Neural cell (in vitro differentiated cells): Measurements from ENCODE around the gene ST3GAL3. TPM values are rescaled to one million over a fixed set of nuclear protein-coding genes. Genes with fewer than 3 reads are reported as not detected.

Source experiments
- H2AFZ ChIP-seq: fragments of 200-600, 300-800 bp; sonication (generic), shearing (Covaris generic); 2 replicates; pipeline ENCODE4 v1.6.0; 2014; ENCODE audit warnings: low read depth, mild to moderate bottlenecking, antibody characterized with exemption, low read length, moderate library complexity
- H3F3A ChIP-seq: fragments of 200-600 bp; shearing (Covaris generic); 2 replicates; pipeline ENCODE4 v1.6.1; 2016; ENCODE audit warnings: mild to moderate bottlenecking, moderate library complexity, mixed read lengths, antibody characterized with exemption, low read length; ENCODE audit not compliant: insufficient read depth, poor library complexity, severe bottlenecking
- H3K27ac ChIP-seq: fragments of 200-600, 300-800 bp; sonication (generic), shearing (Covaris generic); 2 replicates; pipeline ENCODE4 v1.5.1; 2014; ENCODE audit warnings: mild to moderate bottlenecking, low read length, moderate library complexity
- H3K27me3 ChIP-seq: fragments of 300-800, 200-600 bp; sonication (generic), shearing (Covaris generic); 2 replicates; pipeline ENCODE4 v1.6.0; 2014; ENCODE audit warnings: mild to moderate bottlenecking, low read depth, low read length, moderate library complexity; ENCODE audit not compliant: insufficient read depth
- H3K36me3 ChIP-seq: fragments of 300-800, 200-600 bp; sonication (generic), shearing (Covaris generic); 2 replicates; pipeline ENCODE4 v1.5.1; 2014; ENCODE audit warnings: mild to moderate bottlenecking, antibody characterized with exemption, low read length, moderate library complexity; ENCODE audit not compliant: insufficient read depth
- H3K4me2 ChIP-seq: fragments of 300-800, 200-600 bp; sonication (generic), shearing (Covaris generic); 2 replicates; pipeline ENCODE4 v1.6.0; 2014; ENCODE audit warnings: mild to moderate bottlenecking, low read length
- H3K4me3 ChIP-seq: fragments of 300-800, 200-600 bp; sonication (generic), shearing (Covaris generic); 2 replicates; pipeline ENCODE4 v1.5.1; 2014; ENCODE audit warnings: mild to moderate bottlenecking, low read length, moderate library complexity
- H3K79me2 ChIP-seq: fragments of 200-600 bp; shearing (Covaris generic); replicated peaks from 2 replicates; pipeline ENCODE4 v1.6.0; 2014; ENCODE audit warnings: mild to moderate bottlenecking, low read length, moderate library complexity; ENCODE audit not compliant: insufficient read depth
- H3K9ac ChIP-seq: fragments of 300-800, 200-600 bp; sonication (generic), shearing (Covaris generic); 2 replicates; pipeline ENCODE4 v1.6.1; 2016; ENCODE audit warnings: mild to moderate bottlenecking, low read length, mixed read lengths
- H3K9me2 ChIP-seq: fragments of 200-600 bp; shearing (Covaris generic); 2 replicates; pipeline ENCODE4 v1.6.1; 2016; ENCODE audit warnings: mild to moderate bottlenecking, low read length, mixed read lengths; ENCODE audit not compliant: insufficient read depth
- H3K9me3 ChIP-seq: fragments of 200-600, 300-800 bp; sonication (generic), shearing (Covaris generic); 2 replicates; pipeline ENCODE4 v1.6.1; 2016; ENCODE audit warnings: mild to moderate bottlenecking, mixed run types, low read length, moderate library complexity, mixed read lengths
- H4K20me1 ChIP-seq: fragments of 200-600 bp; shearing (Covaris generic); 2 replicates; pipeline ENCODE4 v1.6.1; 2016; ENCODE audit warnings: mild to moderate bottlenecking, mixed run types; ENCODE audit not compliant: insufficient read depth
- EP300 ChIP-seq: fragments of 450-650 bp; conservative IDR thresholded peaks from 2 replicates; pipeline ENCODE4 v1.6.1; 2014; ENCODE audit warnings: antibody characterized with exemption, mild to moderate bottlenecking, moderate library complexity; ENCODE audit not compliant: poor library complexity, severe bottlenecking
- EZH2 ChIP-seq: fragments of 200-600, 300-800 bp; shearing (Covaris generic), sonication (generic); IDR thresholded peaks from 2 replicates; pipeline ENCODE4 v1.6.1; 2014; ENCODE audit warnings: antibody characterized with exemption, low read length, borderline replicate concordance, mild to moderate bottlenecking; ENCODE audit not compliant: insufficient read depth, poor library complexity, severe bottlenecking
- MXI1 ChIP-seq: fragments of 450-650 bp; conservative IDR thresholded peaks from 2 replicates; pipeline ENCODE4 v1.6.1; 2014; ENCODE audit warnings: antibody characterized with exemption, mild to moderate bottlenecking; ENCODE audit not compliant: poor library complexity, severe bottlenecking
- POLR2AphosphoS5 ChIP-seq: IDR thresholded peaks from 2 replicates; pipeline ENCODE4 v1.6.1; 2012
- RAD21 ChIP-seq: fragments of 450-650 bp; conservative IDR thresholded peaks from 2 replicates; pipeline ENCODE4 v1.6.1; 2014; ENCODE audit warnings: antibody characterized with exemption, mild to moderate bottlenecking, moderate library complexity
- SMC3 ChIP-seq: fragments of 450-650 bp; conservative IDR thresholded peaks from 2 replicates; pipeline ENCODE4 v1.6.1; 2014; ENCODE audit warnings: antibody characterized with exemption, mild to moderate bottlenecking, moderate library complexity; ENCODE audit not compliant: poor library complexity
- TAF1 ChIP-seq: IDR thresholded peaks from 2 replicates; pipeline ENCODE4 v1.6.1; 2012; ENCODE audit warnings: low read depth
- polyA plus RNA-seq: library from polyadenylated mRNA; depleted of rRNA; stranded (reverse); fragments of >200 nt; gene quantifications from 2 replicates; pipeline ENCODE4 v1.2.3, GENCODE V29; 2014
- TF ChIP-seq, protein P1 (sequence below): IDR thresholded peaks from 2 replicates; pipeline ENCODE4 v1.6.1; 2012; ENCODE audit warnings: borderline replicate concordance
- TF ChIP-seq, protein P2 (sequence below): fragments of 450-650 bp; IDR thresholded peaks from 2 replicates; pipeline ENCODE4 v1.5.1; 2014; ENCODE audit warnings: antibody characterized with exemption, mild to moderate bottlenecking, moderate library complexity; ENCODE audit not compliant: poor library complexity, severe bottlenecking

ST3GAL3 gene
- polyA plus RNA-seq, 1 donor from 2014 or later, result 36.8 TPM

- H3K27ac ChIP-seq, result peak overlapping the region; percentile 99
- peak overlapping the region; percentile 78 for H3K4me3 ChIP-seq
Measured at GRCh38 chr1:43951021-43951985, 244.0 kb downstream of the ST3GAL3 start.

DNA sequence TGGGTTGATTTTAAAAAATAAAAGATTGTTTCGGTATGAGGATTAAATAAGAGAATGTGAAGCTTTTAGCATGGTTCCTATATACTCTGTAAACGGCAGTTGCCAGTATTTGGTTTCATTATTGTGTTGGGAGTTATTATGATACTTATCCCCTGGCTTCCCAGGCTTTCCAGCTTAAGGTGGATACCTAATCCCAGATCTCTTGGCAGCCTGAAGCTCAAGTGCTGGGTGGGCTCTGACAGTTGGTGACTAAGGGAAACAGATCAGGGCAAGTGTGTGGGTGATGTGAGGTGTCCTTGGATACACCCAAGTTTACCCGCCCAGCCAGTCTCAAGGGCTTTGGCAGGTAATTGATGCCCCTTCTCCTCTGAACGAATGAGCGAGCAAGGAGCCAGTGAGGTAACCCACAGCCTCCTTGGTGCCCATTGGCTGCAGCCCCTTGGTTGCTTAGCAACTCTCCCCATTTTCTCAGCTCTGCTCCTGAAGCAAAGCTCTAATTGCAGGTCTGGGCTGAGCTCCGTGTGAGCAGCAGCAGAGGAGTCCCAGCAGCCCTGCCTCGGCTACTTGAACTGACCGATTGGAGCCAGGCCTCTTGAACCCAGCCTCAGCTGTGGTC is 245.5 kb downstream of the ST3GAL3 start:
- Histone ChIP-seq H3K36me3 (peaks cover 2% of the 10 kb centered on the region), H3K4me3 (peak overlapping the region; percentile 78), H3F3A (no peaks in the 10 kb centered on the region), H4K20me1 (no peaks in the 10 kb centered on the region), H3K9ac (peak overlapping the region; percentile 86), H3K9me2 (no peaks in the 10 kb centered on the region), H3K27me3 (no peaks in the 10 kb centered on the region), H3K79me2 (peaks cover 51% of the 10 kb centered on the region), H3K27ac (peak overlapping the region; percentile 99), H2AFZ (peak overlapping the region; percentile 6), H3K4me2 (peak overlapping the region; percentile 95), H3K9me3 (no peaks in the 10 kb centered on the region)
- TF ChIP-seq, protein P1, sequence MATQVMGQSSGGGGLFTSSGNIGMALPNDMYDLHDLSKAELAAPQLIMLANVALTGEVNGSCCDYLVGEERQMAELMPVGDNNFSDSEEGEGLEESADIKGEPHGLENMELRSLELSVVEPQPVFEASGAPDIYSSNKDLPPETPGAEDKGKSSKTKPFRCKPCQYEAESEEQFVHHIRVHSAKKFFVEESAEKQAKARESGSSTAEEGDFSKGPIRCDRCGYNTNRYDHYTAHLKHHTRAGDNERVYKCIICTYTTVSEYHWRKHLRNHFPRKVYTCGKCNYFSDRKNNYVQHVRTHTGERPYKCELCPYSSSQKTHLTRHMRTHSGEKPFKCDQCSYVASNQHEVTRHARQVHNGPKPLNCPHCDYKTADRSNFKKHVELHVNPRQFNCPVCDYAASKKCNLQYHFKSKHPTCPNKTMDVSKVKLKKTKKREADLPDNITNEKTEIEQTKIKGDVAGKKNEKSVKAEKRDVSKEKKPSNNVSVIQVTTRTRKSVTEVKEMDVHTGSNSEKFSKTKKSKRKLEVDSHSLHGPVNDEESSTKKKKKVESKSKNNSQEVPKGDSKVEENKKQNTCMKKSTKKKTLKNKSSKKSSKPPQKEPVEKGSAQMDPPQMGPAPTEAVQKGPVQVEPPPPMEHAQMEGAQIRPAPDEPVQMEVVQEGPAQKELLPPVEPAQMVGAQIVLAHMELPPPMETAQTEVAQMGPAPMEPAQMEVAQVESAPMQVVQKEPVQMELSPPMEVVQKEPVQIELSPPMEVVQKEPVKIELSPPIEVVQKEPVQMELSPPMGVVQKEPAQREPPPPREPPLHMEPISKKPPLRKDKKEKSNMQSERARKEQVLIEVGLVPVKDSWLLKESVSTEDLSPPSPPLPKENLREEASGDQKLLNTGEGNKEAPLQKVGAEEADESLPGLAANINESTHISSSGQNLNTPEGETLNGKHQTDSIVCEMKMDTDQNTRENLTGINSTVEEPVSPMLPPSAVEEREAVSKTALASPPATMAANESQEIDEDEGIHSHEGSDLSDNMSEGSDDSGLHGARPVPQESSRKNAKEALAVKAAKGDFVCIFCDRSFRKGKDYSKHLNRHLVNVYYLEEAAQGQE, result peak; percentile 91
- peak; percentile 86 for TF ChIP-seq EP300
- TF ChIP-seq RAD21, result peak; percentile 34
- peak; percentile 46 for TF ChIP-seq SMC3
- peak; percentile 56 for TF ChIP-seq MXI1
- TF ChIP-seq, protein P2, sequence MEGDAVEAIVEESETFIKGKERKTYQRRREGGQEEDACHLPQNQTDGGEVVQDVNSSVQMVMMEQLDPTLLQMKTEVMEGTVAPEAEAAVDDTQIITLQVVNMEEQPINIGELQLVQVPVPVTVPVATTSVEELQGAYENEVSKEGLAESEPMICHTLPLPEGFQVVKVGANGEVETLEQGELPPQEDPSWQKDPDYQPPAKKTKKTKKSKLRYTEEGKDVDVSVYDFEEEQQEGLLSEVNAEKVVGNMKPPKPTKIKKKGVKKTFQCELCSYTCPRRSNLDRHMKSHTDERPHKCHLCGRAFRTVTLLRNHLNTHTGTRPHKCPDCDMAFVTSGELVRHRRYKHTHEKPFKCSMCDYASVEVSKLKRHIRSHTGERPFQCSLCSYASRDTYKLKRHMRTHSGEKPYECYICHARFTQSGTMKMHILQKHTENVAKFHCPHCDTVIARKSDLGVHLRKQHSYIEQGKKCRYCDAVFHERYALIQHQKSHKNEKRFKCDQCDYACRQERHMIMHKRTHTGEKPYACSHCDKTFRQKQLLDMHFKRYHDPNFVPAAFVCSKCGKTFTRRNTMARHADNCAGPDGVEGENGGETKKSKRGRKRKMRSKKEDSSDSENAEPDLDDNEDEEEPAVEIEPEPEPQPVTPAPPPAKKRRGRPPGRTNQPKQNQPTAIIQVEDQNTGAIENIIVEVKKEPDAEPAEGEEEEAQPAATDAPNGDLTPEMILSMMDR, result no peak
- TF ChIP-seq TAF1, result peak; percentile 81

More at GRCh38 chr1:43951021-43951985, 244.0 kb downstream of the ST3GAL3 start:
- H3K79me2 ChIP-seq, result peaks cover 62% of the 10 kb centered on the region
- H4K20me1 ChIP-seq, result no peaks in the 10 kb centered on the region
- H3K4me2 ChIP-seq, result peak overlapping the region; percentile 10
- no peaks in the 10 kb centered on the region for H3K27me3 ChIP-seq
- no peaks in the 10 kb centered on the region for H3F3A ChIP-seq
- H3K9me3 ChIP-seq, result no peaks in the 10 kb centered on the region
- H3K36me3 ChIP-seq, result no peaks in the 10 kb centered on the region
- no peaks in the 10 kb centered on the region for H3K9me2 ChIP-seq
- H2AFZ ChIP-seq, result no peak overlapping the region
- TF ChIP-seq, protein P1, result no peak
- TF ChIP-seq EZH2 (no peak), POLR2AphosphoS5 (no peak), TAF1 (no peak), RAD21 (no peak), MXI1 (no peak), SMC3 (no peak), EP300 (no peak)
- TF ChIP-seq, protein P2, result no peak
- H3K9ac ChIP-seq, result no peak overlapping the region
